SK-N-SH (cell line): ENCODE results near the gene SLC6A9. TPM values are rescaled to one million over a fixed set of nuclear protein-coding genes. Genes with fewer than 3 reads are reported as not detected.

Source experiments
- CTCF ChIA-PET: fragments of 300-600, 350-600 bp; formaldehyde crosslinking; extraction: SDS; loops from one replicate; lab custom pipeline; 2021; lab: Yijun Ruan, JAX
- POLR2A ChIA-PET: fragments of 350-600 bp; sonication (Branson Sonifier 250); formaldehyde crosslinking; extraction: SDS; loops from one replicate; lab custom pipeline; 2020; ENCODE audit warnings: antibody characterized with exemption, inconsistent platforms; lab: Yijun Ruan, JAX
- DNase-seq: peaks from one replicate; pipeline ENCODE4 v3.0.0; 2012
- H2AFZ ChIP-seq: fragments of 200-600 bp; sonication (generic); 2 replicates; pipeline ENCODE4 v1.8.1; 2016; ENCODE audit warnings: antibody characterized with exemption, mild to moderate bottlenecking, low read depth
- H3F3A ChIP-seq: fragments of 200-600 bp; sonication (generic); replicated peaks from 2 replicates; pipeline ENCODE3; 2016; ENCODE audit warnings: antibody characterized with exemption, mild to moderate bottlenecking; ENCODE audit not compliant: insufficient read depth
- H3K27ac ChIP-seq, 2 experiments: fragments of 200-500 bp in 1 of 2; fragments of 200-600 bp in 1 of 2; sonication (Bioruptor generic) in 1 of 2; sonication (generic), shearing (Covaris generic) in 1 of 2; 2 replicates each; pipeline versions ENCODE4 v1.5.1 to v1.6.1; 2014 to 2016; ENCODE audit warnings: low read depth in 2 of 2, inconsistent platforms in 1 of 2, low read length in 1 of 2, mild to moderate bottlenecking in 1 of 2, mixed read lengths in 1 of 2
- H3K27me3 ChIP-seq: fragments of 200-600 bp; sonication (generic), shearing (Covaris generic); 2 replicates; pipeline ENCODE4 v1.6.1; 2016; ENCODE audit warnings: mixed run types; ENCODE audit not compliant: insufficient read depth
- H3K36me3 ChIP-seq, 2 experiments: fragments of 200-500 bp in 1 of 2; fragments of 200-600 bp in 1 of 2; sonication (Bioruptor generic) in 1 of 2; sonication (generic) in 1 of 2; replicated peaks in 1 of 2; 2 replicates each; pipeline versions ENCODE3 to v1.5.1; 2014 to 2016; ENCODE audit warnings: low read length in 1 of 2, mild to moderate bottlenecking in 1 of 2; ENCODE audit not compliant: insufficient read depth in 2 of 2, control insufficient read depth in 1 of 2
- H3K4me1 ChIP-seq, 2 experiments: fragments of 200-500 bp in 1 of 2; fragments of 200-600 bp in 1 of 2; sonication (Bioruptor generic) in 1 of 2; sonication (generic), shearing (Covaris generic) in 1 of 2; 2 replicates each; pipeline versions ENCODE4 v1.5.1 to v1.6.1; 2014 to 2016; ENCODE audit warnings: low read depth in 1 of 2, low read length in 1 of 2, mixed run types in 1 of 2; ENCODE audit not compliant: insufficient read depth in 2 of 2, control insufficient read depth in 1 of 2
- H3K4me2 ChIP-seq: fragments of 200-600 bp; sonication (generic), shearing (Covaris generic); 2 replicates; pipeline ENCODE4 v1.6.1; 2017; ENCODE audit warnings: mixed run types
- H3K4me3 ChIP-seq, 2 experiments: fragments of 200-500 bp in 1 of 2; fragments of 200-600 bp in 1 of 2; sonication (Bioruptor generic) in 1 of 2; sonication (generic), shearing (Covaris generic) in 1 of 2; 2 replicates each; pipeline versions ENCODE4 v1.5.1 to v1.8.1; 2014 to 2016; ENCODE audit warnings: low read depth in 2 of 2, inconsistent platforms in 1 of 2, low read length in 1 of 2, mild to moderate bottlenecking in 1 of 2, mixed read lengths in 1 of 2, moderate library complexity in 1 of 2
- H3K79me2 ChIP-seq: fragments of 200-600 bp; sonication (generic); 2 replicates; pipeline ENCODE4 v1.8.1; 2017; ENCODE audit warnings: mild to moderate bottlenecking; ENCODE audit not compliant: insufficient read depth
- H3K9ac ChIP-seq: fragments of 200-600 bp; sonication (generic); 2 replicates; pipeline ENCODE4 v1.6.1; 2017; ENCODE audit warnings: mixed run types
- H3K9me2 ChIP-seq: fragments of 200-600 bp; sonication (generic); 2 replicates; pipeline ENCODE4 v1.6.1; 2017; ENCODE audit warnings: mixed run types
- H3K9me3 ChIP-seq: fragments of 200-600 bp; sonication (generic); 2 replicates; pipeline ENCODE4 v1.6.1; 2017; ENCODE audit warnings: mixed run types, mild to moderate bottlenecking, moderate library complexity
- H4K20me1 ChIP-seq: fragments of 200-600 bp; sonication (generic); 2 replicates; pipeline ENCODE4 v1.6.1; 2017; ENCODE audit warnings: mild to moderate bottlenecking, mixed run types; ENCODE audit not compliant: insufficient read depth
- CHD2 ChIP-seq: fragments of 150-350 bp; IDR thresholded peaks from 2 replicates; pipeline ENCODE4 v1.6.1; 2018; ENCODE audit warnings: low read length; ENCODE audit not compliant: partially characterized antibody
- ELF1 ChIP-seq: IDR thresholded peaks from 2 replicates; pipeline ENCODE4 v1.4.0; 2012
- EP300 ChIP-seq, 2 experiments: IDR thresholded peaks; 2 replicates each; pipeline versions ENCODE4 v1.4.0 to v1.6.1; 2012; ENCODE audit warnings: borderline replicate concordance in 1 of 2, low read depth in 1 of 2, low read length in 1 of 2
- FOXJ3 ChIP-seq: sonication (generic); formaldehyde crosslinking; IDR thresholded peaks from 2 replicates; pipeline ENCODE4 v1.5.1; 2020; ENCODE audit warnings: mild to moderate bottlenecking, missing genetic modification reagents
- FOXM1 ChIP-seq: IDR thresholded peaks from 2 replicates; pipeline ENCODE4 v1.4.0; 2012; ENCODE audit warnings: low read depth, mild to moderate bottlenecking
- GABPA ChIP-seq: IDR thresholded peaks from 2 replicates; pipeline ENCODE4 v1.4.0; 2012; ENCODE audit warnings: low read depth, mild to moderate bottlenecking
- GATA2 ChIP-seq: sonication (generic); formaldehyde crosslinking; IDR thresholded peaks from 2 replicates; pipeline ENCODE4 v1.5.0; 2020; ENCODE audit warnings: mild to moderate bottlenecking, missing genetic modification reagents
- NFIC ChIP-seq: IDR thresholded peaks from 2 replicates; pipeline ENCODE4 v1.4.0; 2012; ENCODE audit warnings: borderline replicate concordance
- RAD21 ChIP-seq: IDR thresholded peaks from 2 replicates; pipeline ENCODE4 v1.6.1; 2012; ENCODE audit warnings: mild to moderate bottlenecking, low read length
- RCOR1 ChIP-seq: fragments of 150-350 bp; IDR thresholded peaks from 2 replicates; pipeline ENCODE4 v1.6.1; 2017; ENCODE audit warnings: antibody characterized with exemption, low read length
- RFX5 ChIP-seq: IDR thresholded peaks from 2 replicates; pipeline ENCODE4 v1.6.1; 2012; ENCODE audit warnings: mild to moderate bottlenecking, improper control_type of control experiment, low read length
- RXRA ChIP-seq: IDR thresholded peaks from 2 replicates; pipeline ENCODE4 v1.4.0; 2012; ENCODE audit warnings: low read depth, mild to moderate bottlenecking, borderline replicate concordance
- SIN3A ChIP-seq: IDR thresholded peaks from 2 replicates; pipeline ENCODE4 v1.6.1; 2012; ENCODE audit warnings: low read depth, mild to moderate bottlenecking, low read length, moderate library complexity, borderline replicate concordance
- SMC3 ChIP-seq: IDR thresholded peaks from 2 replicates; pipeline ENCODE4 v1.6.1; 2012; ENCODE audit warnings: low read depth, low read length, improper control_type of control experiment
- TAF1 ChIP-seq: IDR thresholded peaks from 2 replicates; pipeline ENCODE4 v1.6.1; 2012; ENCODE audit warnings: low read depth, mild to moderate bottlenecking, low read length, moderate library complexity, borderline replicate concordance
- WGBS: methylation state at CpG from one replicate; pipeline ENCODE4 v1.1.6; 2017; ENCODE audit warnings: low lambda C conversion rate; 5-methylcytosine and 5-hydroxymethylcytosine counted together
- polyA plus RNA-seq, 3 experiments: library from polyadenylated mRNA; depleted of rRNA; stranded (reverse); fragments of >200 nt; gene quantifications; 2 replicates each; pipeline ENCODE4 v1.2.3, GENCODE V29; 2012
- TF ChIP-seq, protein P1 (sequence below): IDR thresholded peaks from 2 replicates; pipeline ENCODE4 v1.4.0; 2012; ENCODE audit warnings: low read depth
- TF ChIP-seq, protein P2 (sequence below): IDR thresholded peaks from 2 replicates; pipeline ENCODE4 v1.4.0; 2012; ENCODE audit warnings: low read depth, borderline replicate concordance
- TF ChIP-seq, protein P3 (sequence below): fragments of 150-350 bp; IDR thresholded peaks from 2 replicates; pipeline ENCODE4 v1.6.1; 2017; ENCODE audit warnings: antibody characterized with exemption, low read length, low read depth, borderline replicate concordance

The SLC6A9 gene
- polyA plus RNA-seq, 1 of the 3 experiments (the other 2 are of a cell fraction) = 3.9 TPM

DNA sequence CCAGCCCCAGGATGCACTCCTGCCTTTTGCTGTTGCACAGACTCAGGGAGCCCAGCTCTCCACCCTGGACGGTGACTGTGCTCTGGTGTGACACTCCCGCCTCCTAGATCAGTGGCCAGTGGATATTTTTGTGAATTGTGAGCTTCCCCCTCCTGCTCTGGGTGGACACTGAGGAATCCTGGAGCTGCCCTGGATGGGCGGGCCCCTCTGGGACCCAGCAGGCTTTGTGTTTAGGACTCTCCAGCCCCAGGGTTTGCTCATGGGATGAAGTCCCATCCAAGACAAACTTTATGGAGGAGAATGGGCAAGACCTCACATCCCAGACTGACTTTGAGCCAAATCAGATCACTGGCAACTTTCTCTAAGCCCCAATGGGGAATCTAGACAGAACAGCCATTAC is 16.1 kb downstream of the SLC6A9 start (continued):
- TF ChIP-seq FOXM1 (no peak), GABPA (no peak)

DNA sequence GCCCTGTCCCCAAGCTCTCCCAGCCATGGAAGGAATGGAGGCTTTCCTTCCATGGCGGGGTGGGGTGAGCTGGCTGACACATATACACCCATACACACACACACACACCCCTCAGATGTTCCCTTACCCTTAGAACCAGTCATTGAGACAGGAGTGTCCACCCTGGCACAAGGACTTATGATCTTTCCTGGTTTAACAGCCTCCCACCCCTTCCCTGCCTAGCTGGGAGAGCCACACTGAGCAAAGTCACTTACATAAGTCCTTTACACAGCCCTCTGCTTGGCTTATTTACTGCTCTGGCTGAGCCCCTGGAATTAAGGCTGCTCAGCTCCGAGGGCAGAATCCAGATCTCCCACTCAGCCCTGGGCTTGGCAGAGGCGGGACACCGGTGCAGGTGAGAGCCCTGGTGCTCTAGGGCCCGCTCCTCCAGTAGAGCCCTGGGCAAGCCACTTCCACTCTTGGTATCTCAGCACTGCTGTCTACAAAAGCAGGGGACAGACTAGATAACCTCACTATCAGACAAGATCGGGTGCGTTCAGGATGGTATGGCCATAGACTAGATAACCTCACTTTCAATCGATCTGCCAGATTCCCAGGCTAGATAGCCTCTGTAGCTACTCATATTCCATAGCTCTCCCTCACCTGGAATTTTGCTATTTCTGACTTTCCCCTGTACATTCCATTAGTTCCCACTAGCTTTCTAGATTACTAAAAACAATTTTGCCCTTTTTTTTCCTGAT is 16.7 kb downstream of the SLC6A9 start:
- Histone ChIP-seq H3K9me2 (no peaks in the 10 kb centered on the region), H2AFZ (no peak overlapping the region), H3K9ac (no peak overlapping the region), H3K36me3 (no peaks in the 10 kb centered on the region), H3K79me2 (no peaks in the 10 kb centered on the region), H3F3A (no peaks in the 10 kb centered on the region), H3K27me3 (no peaks in the 10 kb centered on the region), H3K27ac (no peak overlapping the region), H3K4me3 (no peak overlapping the region), H4K20me1 (no peaks in the 10 kb centered on the region), H3K4me1 (peaks cover 3 to 6% of the 10 kb centered on the region in 2 experiments; a peak in 2 of 4 replicates), H3K9me3 (no peaks in the 10 kb centered on the region), H3K4me2 (no peak overlapping the region)
- 58% methylated on average over 4 of the region's 8 CpGs for WGBS
- CTCF ChIA-PET = interaction anchor here (0.9 to 25.6 kb wide), 6 partner anchors 16 to 33 kb away, joined by 3 to 598 read pairs (median 7); partner anchors contain the start of genes CCDC24 and SLC6A9
- no peak for DNase-seq
- no peak for TF ChIP-seq SIN3A
- TF ChIP-seq RAD21 = no peak
- TF ChIP-seq EP300 (IDR thresholded peaks at IDR 0.05; ENCODE audit: borderline replicate concordance in 1 of 2, low read depth in 1 of 2, low read length in 1 of 2) = no peak
- TF ChIP-seq RFX5 = no peak
- no peak for TF ChIP-seq GATA2 (CRISPR knock-in tag)
- TF ChIP-seq CHD2 = no peak
- TF ChIP-seq GABPA = no peak
- TF ChIP-seq, protein P1, sequence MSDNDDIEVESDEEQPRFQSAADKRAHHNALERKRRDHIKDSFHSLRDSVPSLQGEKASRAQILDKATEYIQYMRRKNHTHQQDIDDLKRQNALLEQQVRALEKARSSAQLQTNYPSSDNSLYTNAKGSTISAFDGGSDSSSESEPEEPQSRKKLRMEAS = no peak
- no peak for TF ChIP-seq RCOR1
- TF ChIP-seq, protein P2, sequence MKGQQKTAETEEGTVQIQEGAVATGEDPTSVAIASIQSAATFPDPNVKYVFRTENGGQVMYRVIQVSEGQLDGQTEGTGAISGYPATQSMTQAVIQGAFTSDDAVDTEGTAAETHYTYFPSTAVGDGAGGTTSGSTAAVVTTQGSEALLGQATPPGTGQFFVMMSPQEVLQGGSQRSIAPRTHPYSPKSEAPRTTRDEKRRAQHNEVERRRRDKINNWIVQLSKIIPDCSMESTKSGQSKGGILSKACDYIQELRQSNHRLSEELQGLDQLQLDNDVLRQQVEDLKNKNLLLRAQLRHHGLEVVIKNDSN = no peak
- no peak for TF ChIP-seq ELF1
- TF ChIP-seq SMC3 = no peak
- TF ChIP-seq, protein P3, sequence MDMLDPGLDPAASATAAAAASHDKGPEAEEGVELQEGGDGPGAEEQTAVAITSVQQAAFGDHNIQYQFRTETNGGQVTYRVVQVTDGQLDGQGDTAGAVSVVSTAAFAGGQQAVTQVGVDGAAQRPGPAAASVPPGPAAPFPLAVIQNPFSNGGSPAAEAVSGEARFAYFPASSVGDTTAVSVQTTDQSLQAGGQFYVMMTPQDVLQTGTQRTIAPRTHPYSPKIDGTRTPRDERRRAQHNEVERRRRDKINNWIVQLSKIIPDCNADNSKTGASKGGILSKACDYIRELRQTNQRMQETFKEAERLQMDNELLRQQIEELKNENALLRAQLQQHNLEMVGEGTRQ = no peak
- no peak for TF ChIP-seq FOXJ3
- no peak for TF ChIP-seq RXRA
- TF ChIP-seq TAF1 = no peak
- no peak for TF ChIP-seq NFIC
- POLR2A ChIA-PET = no interaction called here
